GM18861 (cell line): ENCODE results near the gene MST1.
"Not testable (repeated sequence)": the region's sequence is repeated elsewhere in the genome, so short reads cannot be mapped to it uniquely, and the experiment has no call there.

ENCODE experiments used
- ATAC-seq: cut with Tn5 transposase; IDR thresholded peaks from one replicate; pipeline ENCODE4 v1.9.1; 2021; ENCODE audit not compliant: unreplicated experiment

Gene MST1

DNA sequence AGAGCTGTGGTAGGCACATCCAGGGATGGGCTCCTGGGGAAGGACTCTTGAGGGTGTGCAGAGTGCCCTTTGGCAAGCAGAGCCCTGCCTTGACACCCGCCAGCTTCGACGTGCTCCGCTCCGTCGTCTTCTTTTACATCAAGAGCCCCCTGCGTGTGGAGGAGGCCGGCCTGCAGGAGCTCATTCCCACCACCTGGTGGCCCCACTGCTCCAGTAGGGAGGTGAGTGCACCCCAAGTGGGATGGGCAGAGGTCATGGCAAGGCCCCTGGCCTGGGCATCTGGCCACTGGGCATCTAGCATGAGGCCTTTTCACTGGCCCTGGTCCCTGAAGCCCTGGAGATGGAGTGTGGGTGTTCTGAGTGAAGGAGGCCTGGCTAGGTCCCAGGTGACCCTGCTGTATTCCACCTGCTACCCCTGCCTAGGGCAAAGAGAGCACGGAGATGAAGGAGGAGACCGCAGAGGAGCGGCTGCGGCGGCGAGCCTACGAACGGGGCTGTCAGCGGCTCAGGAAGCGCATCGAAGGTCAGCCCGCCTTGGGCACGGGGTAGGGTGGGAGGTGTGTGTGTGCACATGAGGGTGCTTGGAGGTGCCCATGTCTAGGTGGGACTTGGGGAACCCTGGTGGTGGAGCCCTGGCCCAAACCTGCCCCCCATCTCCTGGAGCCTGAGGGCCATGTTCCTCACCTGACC is 12.3 kb upstream of the MST1 start:
- ATAC-seq, result no peak

DNA sequence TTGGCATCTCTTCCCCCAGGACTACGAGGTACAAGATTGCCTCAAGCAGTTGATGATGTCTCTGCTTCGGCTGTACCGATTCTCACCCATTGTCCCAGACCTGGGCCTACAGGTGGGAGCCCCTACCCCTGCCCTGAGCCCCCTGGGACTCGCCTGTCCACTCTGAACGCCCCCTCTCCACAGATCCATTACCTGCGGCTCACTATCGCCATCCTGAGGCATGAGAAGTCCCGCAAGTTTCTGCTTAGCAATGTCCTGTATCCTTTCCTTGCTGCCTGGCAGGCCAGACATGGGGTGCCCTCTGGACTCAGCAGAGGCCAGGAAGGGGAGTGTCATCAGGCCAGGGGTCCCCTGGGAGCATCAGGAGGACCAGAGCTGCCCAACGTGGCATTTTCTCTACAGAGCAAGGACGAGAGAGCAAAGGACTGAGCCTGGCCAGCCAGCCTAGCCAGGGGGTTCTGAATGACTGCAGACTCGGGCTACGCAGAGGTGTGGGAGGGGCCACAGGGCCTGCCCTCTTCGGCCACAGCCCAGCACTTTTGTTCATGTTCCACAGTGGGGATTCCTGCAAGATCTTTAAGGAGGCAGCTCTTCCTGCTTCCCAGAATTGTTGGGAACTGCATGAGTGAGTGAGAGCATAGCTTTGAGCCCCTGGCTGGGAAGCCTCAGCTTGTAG is 11.3 kb upstream of the MST1 start:
- no peak for ATAC-seq

DNA sequence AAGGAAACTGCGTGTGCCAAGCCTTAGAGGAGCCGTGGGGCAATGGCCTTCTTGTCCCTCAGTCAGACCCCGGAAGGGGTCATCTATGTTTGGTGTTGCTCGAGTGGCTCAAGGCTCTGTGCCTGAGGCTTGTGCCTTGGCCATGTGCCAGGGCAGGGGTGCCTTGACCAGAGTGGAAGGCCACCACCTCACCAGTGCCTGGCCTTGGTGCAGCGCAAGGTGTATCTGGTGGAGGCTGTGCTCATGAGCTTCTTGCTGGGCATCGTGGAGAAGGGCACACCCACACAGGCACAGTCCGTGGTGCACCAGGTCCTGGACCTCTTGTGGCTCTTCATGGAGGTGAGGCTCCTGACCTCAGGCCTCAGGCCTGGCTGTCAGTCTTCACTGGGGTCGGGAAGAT is 10.7 kb upstream of the MST1 start:
- ATAC-seq, result no peak

DNA sequence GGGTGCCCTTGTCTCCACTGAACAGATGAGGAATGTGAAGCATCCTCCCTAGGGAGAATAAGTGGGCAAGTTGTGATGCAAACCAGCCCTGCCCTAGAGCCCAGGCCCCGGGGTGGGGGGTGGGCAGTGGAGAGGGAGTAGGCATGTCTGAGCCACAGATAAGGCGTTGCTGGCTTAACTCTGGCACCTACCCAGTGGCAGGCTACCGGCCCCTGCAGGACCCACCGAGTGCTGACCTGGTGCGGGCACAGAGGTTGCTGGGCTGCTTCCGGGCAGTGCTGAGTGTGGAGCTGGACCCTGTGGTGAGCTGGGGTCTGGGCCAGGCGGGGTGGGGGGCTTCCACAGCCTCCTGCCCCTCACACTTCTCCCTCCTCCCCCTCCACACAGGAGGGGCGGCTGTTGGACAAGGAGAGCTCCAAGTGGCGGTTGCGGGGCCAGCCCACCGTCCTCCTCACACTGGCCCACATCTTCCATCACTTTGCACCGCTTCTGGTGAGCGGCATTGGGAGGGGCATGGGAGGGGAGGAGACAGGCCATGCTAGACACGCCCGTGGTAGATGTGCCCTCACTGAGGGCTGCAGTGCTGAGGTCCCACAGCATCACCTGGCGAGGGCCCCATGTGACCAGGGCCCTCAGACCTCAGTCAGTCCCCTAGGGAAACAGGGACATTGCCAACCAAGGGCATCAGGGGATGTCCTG is 10.2 kb upstream of the MST1 start:
- ATAC-seq, result no peak

DNA sequence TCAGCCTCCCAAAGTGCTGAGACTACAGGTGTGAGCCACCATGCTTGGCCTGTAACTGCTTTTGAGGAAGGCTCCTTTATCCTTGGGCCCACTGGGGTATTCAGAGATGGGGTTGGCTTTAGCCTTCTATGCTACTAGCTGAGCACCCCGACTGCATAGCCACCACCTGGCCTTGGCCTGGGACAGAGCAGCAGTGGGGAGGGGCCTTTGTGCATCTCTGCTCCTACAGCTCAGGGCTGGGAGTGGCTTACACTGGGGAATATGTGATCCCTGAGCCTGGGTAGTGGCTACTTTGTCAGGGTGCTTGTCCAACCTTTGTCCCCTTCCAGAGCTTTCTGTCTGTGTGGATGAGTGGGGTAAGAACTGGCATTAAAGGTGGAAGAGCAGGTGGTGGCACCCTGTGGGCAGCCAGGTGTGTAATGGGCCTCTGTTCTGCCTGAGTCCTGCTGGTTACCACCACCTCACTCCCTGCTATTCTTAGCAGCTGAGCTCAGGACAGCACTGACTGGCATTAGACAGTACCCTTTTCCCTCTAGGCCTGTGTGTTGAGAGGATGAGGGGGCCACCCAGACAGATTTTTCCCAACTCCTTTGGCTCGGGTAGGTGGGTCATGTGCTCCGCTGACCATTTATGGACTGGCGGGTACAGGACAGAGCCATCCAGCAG is 6.2 kb upstream of the MST1 start:
- ATAC-seq, result not testable (repeated sequence)

DNA sequence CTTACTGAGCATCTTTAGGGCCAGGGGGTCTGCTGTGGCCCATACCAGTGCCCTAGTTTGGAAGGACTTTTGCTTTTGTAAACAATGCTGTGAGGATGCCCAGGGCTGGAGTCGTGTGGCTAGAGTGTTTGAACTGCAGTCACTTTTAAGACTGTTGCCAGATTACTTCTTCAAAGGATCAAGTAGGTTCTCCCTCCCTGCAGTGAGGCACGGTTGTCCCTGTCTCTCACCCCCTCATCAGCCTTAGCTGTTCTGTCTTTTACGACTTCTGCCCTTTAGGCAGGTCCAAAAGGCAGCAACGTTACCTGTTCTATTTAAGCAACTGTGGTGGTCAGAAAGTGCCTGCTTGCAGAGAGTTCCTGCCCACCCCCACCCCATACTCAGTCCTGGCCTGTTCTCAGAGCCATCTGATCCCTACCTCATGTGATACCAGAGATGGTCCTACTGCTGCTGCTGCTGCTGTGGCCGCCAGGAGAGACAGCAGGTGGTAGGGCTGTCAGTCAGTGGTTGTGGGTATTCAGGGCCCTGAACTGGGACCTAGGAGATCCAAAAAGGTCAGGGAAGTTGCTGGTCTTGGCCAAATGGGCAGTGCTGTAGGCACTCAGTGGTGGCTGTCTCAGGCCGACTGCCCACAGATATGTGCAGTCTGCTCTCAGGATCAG is 5.3 kb upstream of the MST1 start:
- ATAC-seq, result not testable (repeated sequence)

DNA sequence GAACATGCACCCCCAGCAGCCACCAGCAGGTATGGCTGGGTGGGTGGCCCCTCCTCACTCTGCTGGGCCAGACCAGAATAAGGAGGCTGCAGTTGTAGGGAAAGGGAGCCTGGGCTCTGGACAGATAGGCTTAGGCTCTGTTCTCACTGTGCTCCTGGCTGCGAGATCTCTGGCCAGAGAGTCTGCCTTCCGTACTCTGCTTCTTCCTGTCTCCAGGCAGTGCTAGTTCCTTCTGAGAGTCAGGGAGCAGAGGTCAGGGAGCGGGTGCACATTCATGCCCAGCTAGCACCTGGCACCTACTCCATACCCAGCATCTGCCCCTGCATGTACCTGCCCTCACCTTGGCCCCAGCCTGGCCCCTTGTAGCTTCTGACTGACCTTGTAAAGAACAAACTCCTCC is 2.2 kb upstream of the MST1 start:
- ATAC-seq, result not testable (repeated sequence)

DNA sequence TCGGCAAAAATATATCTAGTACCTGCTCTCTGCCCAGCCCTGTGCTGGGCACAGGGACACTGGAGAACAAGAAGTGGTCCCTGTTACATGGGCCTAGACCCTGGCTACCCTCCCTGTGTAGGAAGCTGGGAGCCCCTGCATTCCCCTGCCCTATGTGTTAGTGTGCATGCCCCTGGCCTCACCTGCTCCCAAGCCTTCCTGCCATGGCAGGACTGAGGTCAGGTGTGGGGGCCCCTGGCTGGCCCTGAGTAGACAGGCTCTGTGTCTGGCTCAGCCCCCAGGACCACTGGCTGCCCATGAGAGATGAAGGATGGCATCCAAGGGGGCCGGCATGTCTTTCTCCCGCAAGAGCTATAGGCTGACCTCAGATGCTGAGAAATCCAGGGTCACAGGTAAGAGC is 1.6 kb upstream of the MST1 start:
- not testable (repeated sequence) for ATAC-seq

DNA sequence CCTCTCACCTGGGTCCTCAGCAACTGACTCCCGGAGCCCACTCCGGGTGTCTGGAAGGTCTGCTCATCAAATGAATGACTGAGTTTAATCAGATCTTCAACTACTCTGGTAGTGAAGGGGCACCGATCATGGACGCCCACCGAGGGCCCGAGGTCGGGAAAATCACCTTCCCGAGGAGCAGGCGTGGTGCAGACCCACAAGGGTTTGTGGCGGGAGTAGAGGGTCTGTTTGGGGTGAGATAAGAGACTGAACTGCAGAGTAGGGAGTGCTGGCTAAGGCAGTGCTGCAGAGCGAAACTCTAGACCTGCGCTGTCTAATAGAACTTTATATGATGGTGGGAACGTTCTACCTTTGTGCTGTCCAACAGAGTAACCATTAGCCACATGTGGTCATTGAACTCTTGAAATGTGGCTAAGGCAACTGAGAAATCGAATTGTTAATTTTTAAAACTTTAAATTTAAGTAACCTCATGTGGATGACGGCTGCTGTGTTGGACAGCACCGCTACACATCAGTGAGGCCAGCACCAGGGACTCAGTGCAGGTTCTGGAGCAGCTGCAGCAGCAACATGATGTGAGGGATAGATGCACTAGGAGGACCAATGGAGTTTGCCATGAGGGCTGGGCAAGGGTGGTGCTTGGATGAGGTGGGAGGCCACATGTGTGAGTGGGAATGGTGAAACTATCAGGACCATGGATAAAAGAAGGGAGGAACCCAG is 792 bp upstream of the MST1 start:
- not testable (repeated sequence) for ATAC-seq

DNA sequence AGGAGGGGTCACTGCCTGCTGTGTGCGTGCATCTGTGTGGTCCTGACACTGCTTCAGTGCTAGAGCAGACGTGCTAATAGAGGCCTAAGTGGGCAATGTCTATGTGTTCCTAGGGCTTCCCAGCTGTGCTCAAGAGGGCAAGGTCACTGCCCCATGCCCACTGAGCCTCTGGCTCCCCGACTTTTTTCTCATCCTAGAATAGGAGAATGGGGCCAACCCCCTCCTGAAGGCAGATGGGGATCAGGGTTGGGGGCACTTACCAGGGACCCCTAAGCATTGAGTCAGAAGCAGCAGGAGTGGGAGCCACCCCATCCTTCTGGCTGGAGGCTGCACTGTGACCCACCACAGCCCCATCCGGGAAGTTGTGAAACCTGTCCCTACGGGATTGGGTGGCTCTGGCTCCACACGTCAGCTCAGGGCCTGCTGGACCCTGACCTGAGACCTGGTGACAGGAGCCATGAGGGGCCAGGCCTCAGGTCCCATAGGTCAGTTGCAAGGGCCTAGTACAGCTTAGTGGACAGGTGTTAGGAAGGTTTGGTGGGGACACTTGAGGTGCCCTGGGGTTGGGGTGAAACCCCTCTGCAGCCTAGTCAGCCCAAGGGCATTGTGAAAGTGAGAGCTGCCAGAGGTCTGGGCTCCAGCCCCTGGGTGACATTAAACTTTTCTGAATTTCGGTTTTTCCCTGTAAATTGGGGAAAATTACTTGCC is 782 bp downstream of the MST1 start:
- not testable (repeated sequence) for ATAC-seq

DNA sequence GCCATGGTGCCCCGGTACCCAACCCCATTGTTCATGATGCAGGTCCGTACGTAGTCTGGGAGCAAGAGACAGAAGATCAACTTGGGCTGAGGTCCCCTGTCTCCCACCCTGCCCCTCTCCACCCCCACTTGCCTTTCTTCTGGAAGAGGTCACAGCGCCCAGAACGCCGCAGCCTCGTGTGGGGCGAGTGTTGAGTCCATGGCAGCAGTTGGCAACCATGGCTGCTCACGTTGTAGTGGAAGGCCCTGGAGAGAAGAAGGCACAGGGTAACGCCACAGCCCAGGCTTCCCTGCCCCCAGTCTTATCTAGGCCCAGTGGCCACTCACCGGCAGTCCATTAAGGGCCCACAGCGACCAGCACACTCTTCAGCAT is 1.9 kb downstream of the MST1 start:
- not testable (repeated sequence) for ATAC-seq

DNA sequence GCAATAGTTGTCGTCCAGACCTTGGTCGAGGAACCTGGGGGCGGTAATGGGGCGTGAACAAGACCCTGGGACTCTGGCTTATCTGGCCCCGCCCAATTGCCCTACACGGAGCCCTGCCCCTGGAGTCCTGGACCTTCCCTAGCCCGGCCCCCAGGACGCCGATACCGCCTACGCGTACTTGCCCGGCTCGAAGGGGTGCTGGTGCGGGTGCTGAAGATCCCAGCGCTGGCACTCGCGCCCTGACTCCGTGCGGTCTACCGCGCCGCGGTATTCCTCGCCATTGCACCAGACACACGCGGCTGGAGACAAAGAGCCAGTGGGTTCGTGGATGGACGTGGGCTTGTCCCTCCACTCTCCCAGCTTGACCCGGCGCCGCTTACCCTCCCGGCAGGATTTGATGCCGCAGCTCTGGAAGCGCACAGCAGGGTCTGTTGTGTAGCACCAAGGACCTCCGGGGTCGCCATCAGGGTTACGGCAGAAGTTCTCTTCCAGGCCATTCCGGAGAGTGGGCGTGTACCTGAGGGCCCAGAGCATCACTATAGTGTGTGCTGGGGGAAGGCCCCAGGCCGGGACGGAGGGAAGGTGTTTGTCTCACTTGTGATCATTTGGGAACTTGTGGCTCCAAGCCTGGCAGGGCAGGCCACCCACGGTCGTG is 2.4 kb downstream of the MST1 start:
- ATAC-seq, result not testable (repeated sequence)

DNA sequence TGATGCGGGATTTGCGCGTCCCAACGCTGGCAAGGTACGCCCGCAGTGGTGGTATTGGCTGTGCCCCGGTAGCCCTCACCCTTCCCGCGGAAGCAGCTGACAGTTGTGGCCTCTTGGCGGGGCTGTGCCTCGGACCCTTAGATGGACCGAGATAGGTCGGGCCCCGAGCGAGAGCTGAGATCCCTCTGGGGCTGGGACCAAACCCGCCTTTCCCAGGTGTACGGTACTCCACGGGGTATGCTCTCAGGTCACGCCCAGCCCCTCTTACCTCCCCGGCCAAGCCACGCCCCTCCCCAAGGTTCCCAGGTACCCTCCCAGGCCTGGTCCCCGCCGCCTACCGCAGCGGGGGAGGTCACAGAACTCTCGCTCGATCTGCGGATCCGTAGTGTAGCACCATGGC is 2.9 kb downstream of the MST1 start:
- ATAC-seq, result not testable (repeated sequence)

DNA sequence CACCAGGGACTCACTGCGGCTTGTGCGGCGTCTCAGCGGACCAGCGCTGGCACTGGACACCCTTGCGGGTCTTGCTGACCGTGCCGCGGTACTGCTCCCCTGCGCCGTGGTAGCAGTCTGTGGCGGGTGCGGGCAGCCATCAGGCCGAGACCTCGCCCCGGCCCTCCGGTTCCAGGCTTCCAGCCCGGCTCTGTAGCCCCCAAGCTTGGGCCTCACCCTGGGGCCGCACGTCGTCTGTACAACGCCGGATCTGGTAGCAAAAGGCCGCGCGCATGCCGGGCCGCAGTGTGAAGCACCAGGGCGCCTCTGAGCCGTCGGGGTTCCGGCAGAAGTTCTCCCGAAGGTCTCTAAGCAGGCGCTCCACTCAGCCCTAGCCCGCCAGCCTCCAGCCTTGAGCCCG is 3.4 kb downstream of the MST1 start:
- ATAC-seq, result not testable (repeated sequence)

DNA sequence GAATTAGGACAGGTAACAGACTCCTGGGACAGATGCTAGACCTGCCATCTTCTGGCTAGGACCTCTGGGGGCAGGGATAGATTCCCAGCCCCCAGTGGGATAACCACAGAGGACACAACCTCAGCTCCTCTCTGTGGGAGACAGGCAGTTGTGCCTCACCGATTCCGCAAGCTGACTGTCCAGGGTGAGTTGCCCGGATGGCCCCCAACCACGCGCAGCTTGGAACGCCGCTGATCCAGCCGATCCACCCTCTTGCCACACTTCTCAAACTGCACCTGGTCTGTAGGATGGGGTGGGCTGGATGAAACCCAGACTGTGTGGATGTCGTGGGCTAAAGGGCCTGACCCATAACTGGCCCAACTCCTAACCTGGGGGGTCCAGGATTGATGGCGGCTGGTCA is 4.2 kb downstream of the MST1 start:
- not testable (repeated sequence) for ATAC-seq

DNA sequence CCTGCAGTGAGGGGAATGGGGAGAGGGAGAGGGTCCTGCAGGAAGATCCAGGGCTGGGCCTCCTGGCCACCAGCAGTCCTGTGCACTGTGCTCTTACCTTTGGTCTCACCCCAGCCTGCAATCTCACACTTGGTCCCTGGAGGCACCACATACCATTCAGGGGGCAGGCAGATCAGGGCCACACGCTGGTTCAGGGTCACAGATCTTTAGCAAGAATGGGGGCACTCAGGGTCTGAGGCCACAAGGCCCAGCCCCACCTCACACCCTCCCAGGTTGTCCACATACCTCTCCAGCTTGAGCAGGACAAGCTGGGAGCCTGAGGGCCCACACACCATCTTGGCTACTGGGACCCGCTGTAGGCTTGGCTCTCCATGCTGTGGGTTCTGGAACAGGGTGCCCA is 4.8 kb downstream of the MST1 start:
- not testable (repeated sequence) for ATAC-seq

DNA sequence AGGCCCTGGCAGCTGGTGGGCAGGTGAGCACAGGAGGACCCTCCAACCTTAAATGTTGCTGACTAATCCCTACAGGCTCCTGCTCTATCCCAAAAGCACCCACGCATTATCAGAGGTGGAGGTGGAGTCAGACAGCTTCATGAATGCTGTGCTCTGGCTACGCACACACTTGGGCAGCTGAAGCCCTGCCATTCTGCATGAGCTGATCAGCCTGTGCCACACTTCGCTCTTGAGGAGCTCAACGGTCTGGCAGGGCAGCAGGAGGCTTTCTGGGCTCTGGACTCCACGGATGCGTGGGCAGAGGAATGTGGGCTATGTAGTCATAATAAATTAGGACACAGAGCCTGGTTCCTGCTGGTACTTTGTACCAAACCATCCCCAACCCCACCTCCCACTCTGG is 6.1 kb downstream of the MST1 start:
- ATAC-seq, result no peak

DNA sequence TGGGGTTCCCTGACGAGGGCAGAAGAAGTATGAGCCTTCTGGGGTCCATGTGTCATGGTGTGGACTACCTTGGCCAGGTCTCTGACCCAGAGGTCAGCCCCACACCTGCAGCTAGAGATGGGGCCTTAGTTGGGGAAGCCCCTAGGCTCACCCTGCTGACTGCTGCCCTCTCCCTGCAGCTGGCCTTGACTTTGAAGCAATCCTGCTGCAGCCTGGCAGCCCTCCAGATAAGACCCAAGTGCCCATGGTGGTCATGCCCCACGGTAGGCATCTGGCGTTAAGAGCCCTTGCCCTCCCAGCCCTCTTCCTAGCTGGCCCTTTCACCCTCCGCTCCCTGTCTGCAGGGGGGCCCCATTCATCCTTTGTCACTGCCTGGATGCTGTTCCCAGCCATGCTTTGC is 7.7 kb downstream of the MST1 start:
- ATAC-seq, result no peak

DNA sequence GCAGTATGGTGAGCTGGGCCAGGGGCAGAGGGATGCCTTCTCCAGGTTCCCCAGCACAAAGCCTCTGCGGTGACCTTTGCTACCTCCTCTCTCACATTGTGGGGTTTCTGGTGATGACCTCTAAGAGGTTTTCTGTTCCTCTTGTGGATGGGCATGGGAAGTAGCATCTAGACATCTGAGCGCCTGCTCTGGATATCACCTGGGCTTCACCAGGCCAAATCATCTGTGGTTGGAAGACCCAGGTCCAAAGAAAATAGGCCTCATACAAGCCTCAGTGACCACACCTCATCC is 8.1 kb downstream of the MST1 start:
- ATAC-seq, result no peak
